Trophoblast cell (in vitro differentiated cells and primary cell): ENCODE data around the gene WASF3.

Source experiments
- DNase-seq, 2 donors: peaks; one replicate each; pipeline ENCODE4 v3.0.0-alpha.2; 2016
- H2AFZ ChIP-seq: 2 replicates; pipeline ENCODE4 v1.6.1; 2013; ENCODE audit warnings: low read length, moderate library complexity, mild to moderate bottlenecking; ENCODE audit not compliant: insufficient read depth, poor library complexity
- H2AK5ac ChIP-seq: 2 replicates; pipeline ENCODE4 v1.6.1; 2013; ENCODE audit warnings: mild to moderate bottlenecking, low read length
- H2BK120ac ChIP-seq: 2 replicates; pipeline ENCODE4 v1.6.1; 2013; ENCODE audit warnings: low read length, mild to moderate bottlenecking, moderate library complexity; ENCODE audit not compliant: insufficient read depth, poor library complexity
- H2BK12ac ChIP-seq: 2 replicates; pipeline ENCODE4 v1.6.1; 2013; ENCODE audit warnings: mild to moderate bottlenecking, low read length, moderate library complexity
- H2BK5ac ChIP-seq: 2 replicates; pipeline ENCODE4 v1.6.1; 2013; ENCODE audit warnings: low read length, low read depth, moderate library complexity, mild to moderate bottlenecking; ENCODE audit not compliant: poor library complexity
- H3K14ac ChIP-seq: 2 replicates; pipeline ENCODE4 v1.6.1; 2013; ENCODE audit warnings: mild to moderate bottlenecking, low read length
- H3K18ac ChIP-seq: 2 replicates; pipeline ENCODE4 v1.6.1; 2013; ENCODE audit warnings: mild to moderate bottlenecking, low read length
- H3K23ac ChIP-seq: 2 replicates; pipeline ENCODE4 v1.6.1; 2013; ENCODE audit warnings: low read length
- H3K27ac ChIP-seq: 2 replicates; pipeline ENCODE4 v1.5.1; 2013; ENCODE audit warnings: low read depth, mild to moderate bottlenecking, inconsistent platforms, low read length, moderate library complexity
- H3K27me3 ChIP-seq: 2 replicates; pipeline ENCODE4 v1.6.1; 2013; ENCODE audit warnings: inconsistent platforms, mild to moderate bottlenecking, low read length, moderate library complexity; ENCODE audit not compliant: insufficient read depth
- H3K36me3 ChIP-seq, 2 experiments: 1 replicate in 1 of 2; 2 replicates in 1 of 2; pipeline ENCODE4 v1.6.1; 2013; ENCODE audit warnings: low read length in 2 of 2, mild to moderate bottlenecking in 2 of 2, moderate library complexity in 1 of 2; ENCODE audit not compliant: insufficient read depth in 2 of 2, control insufficient read depth in 1 of 2
- H3K4ac ChIP-seq: 2 replicates; pipeline ENCODE4 v1.6.1; 2013; ENCODE audit warnings: low read depth, mild to moderate bottlenecking, low read length, moderate library complexity
- H3K4me1 ChIP-seq, 2 experiments: 1 replicate in 1 of 2; 2 replicates in 1 of 2; pipeline ENCODE4 v1.6.1; 2013; ENCODE audit warnings: low read length in 2 of 2, mild to moderate bottlenecking in 2 of 2, moderate library complexity in 1 of 2; ENCODE audit not compliant: insufficient read depth in 2 of 2, control insufficient read depth in 1 of 2
- H3K4me2 ChIP-seq: 2 replicates; pipeline ENCODE4 v1.6.1; 2013; ENCODE audit warnings: inconsistent platforms, mild to moderate bottlenecking, low read length, moderate library complexity
- H3K4me3 ChIP-seq: 2 replicates; pipeline ENCODE4 v1.5.1; 2013; ENCODE audit warnings: mild to moderate bottlenecking, low read depth, low read length, inconsistent platforms
- H3K79me1 ChIP-seq: one replicate; pipeline ENCODE4 v1.6.1; 2013; ENCODE audit warnings: low read length
- H3K79me2 ChIP-seq: 2 replicates; pipeline ENCODE4 v1.6.1; 2013; ENCODE audit warnings: low read length, mild to moderate bottlenecking; ENCODE audit not compliant: control insufficient read depth, insufficient read depth, poor library complexity
- H3K9ac ChIP-seq: 2 replicates; pipeline ENCODE4 v1.6.1; 2013; ENCODE audit warnings: mild to moderate bottlenecking, low read length
- H3K9me3 ChIP-seq: 2 replicates; pipeline ENCODE4 v1.6.1; 2013; ENCODE audit warnings: low read depth, mild to moderate bottlenecking, control low read depth, inconsistent platforms, low read length; ENCODE audit not compliant: insufficient read depth
- H4K12ac ChIP-seq: 2 replicates; pipeline ENCODE4 v1.6.1; 2013; ENCODE audit warnings: low read depth, mild to moderate bottlenecking, low read length, moderate library complexity
- H4K8ac ChIP-seq: 2 replicates; pipeline ENCODE4 v1.6.1; 2013; ENCODE audit warnings: low read depth, mild to moderate bottlenecking, low read length, moderate library complexity
- H4K91ac ChIP-seq: one replicate; pipeline ENCODE4 v1.6.1; 2013; ENCODE audit warnings: low read depth, mild to moderate bottlenecking, low read length, moderate library complexity
- whole genome bisulfite sequencing: extraction: QIAGEN DNeasy Blood & Tissue Kit; methylation state at CpG from one replicate; pipeline ENCODE4 v1.1.7; 2013; ENCODE audit warnings: missing lambda C conversion rate; ENCODE audit not compliant: insufficient read length, insufficient coverage; ENCODE audit errors: extremely low coverage; 5-methylcytosine and 5-hydroxymethylcytosine counted together

WASF3 gene

DNA sequence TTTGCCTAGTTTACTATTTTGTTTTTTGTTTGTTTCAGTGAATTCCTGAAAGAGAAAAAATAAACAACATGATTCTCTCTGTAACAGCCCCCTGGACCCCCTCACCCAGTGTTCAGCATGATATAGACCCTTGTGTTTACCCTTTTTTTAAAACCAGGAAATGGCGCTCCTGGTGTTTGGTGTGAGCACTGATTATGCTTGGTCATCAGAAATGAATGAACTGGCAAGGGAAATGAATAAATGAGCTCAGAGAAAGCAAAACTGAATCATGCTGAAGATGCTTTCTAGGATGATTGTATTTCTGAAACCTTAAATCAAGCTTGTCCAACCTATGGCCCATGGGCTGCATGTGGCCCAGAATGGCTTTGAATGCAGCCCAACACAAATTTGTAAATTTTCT is 22.1 kb downstream of the WASF3 start:
- H4K91ac ChIP-seq: no peak overlapping the region
- H2AK5ac ChIP-seq: no peak overlapping the region
- H2AFZ ChIP-seq: no peak overlapping the region
- no peak overlapping the region for H2BK12ac ChIP-seq
- no peak overlapping the region for H3K18ac ChIP-seq
- H3K9me3 ChIP-seq: no peaks in the 10 kb centered on the region
- H3K9ac ChIP-seq: no peak overlapping the region
- no peak overlapping the region for H3K4me2 ChIP-seq
- H3K4me1 ChIP-seq: no peaks in the 10 kb centered on the region
- no peak overlapping the region for H3K14ac ChIP-seq
- H3K27me3 ChIP-seq: no peaks in the 10 kb centered on the region
- no peak overlapping the region for H2BK120ac ChIP-seq
- H2BK5ac ChIP-seq: no peak overlapping the region
- no peaks in the 10 kb centered on the region for H3K36me3 ChIP-seq
- H4K12ac ChIP-seq: no peak overlapping the region
- no peak overlapping the region for H3K23ac ChIP-seq
- no peak overlapping the region for H3K4me3 ChIP-seq
- H3K79me1 ChIP-seq: no peaks in the 10 kb centered on the region
- no peak overlapping the region for H3K27ac ChIP-seq
- H3K79me2 ChIP-seq: no peaks in the 10 kb centered on the region
- no peak overlapping the region for H4K8ac ChIP-seq
- DNase-seq: no peak
- no peak overlapping the region for H3K4ac ChIP-seq
- no CpG with 5 or more reads among the region's 1 CpG for WGBS

GRCh38 chr13:26583662-26584061 is 26.2 kb downstream of the WASF3 start:
- no peak overlapping the region for H3K27ac ChIP-seq
- H2BK12ac ChIP-seq: no peak overlapping the region
- no peak overlapping the region for H4K91ac ChIP-seq
- no peaks in the 10 kb centered on the region for H3K79me2 ChIP-seq
- no peak overlapping the region for H2AK5ac ChIP-seq
- no CpG with 5 or more reads among the region's 2 CpGs for WGBS
- H2BK5ac ChIP-seq: no peak overlapping the region
- no peaks in the 10 kb centered on the region for H3K79me1 ChIP-seq
- H3K36me3 ChIP-seq: no peaks in the 10 kb centered on the region
- no peak overlapping the region for H3K4ac ChIP-seq
- no peak overlapping the region for H2BK120ac ChIP-seq
- no peak overlapping the region for H3K23ac ChIP-seq
- H3K27me3 ChIP-seq: no peaks in the 10 kb centered on the region
- H3K14ac ChIP-seq: no peak overlapping the region
- H2AFZ ChIP-seq: no peak overlapping the region
- no peak overlapping the region for H3K9ac ChIP-seq
- H3K18ac ChIP-seq: no peak overlapping the region
- H3K4me2 ChIP-seq: no peak overlapping the region
- no peak overlapping the region for H4K12ac ChIP-seq
- H3K9me3 ChIP-seq: no peaks in the 10 kb centered on the region
- H3K4me3 ChIP-seq: no peak overlapping the region
- no peaks in the 10 kb centered on the region for H3K4me1 ChIP-seq
- no peak for DNase-seq
- no peak overlapping the region for H4K8ac ChIP-seq

- Histone ChIP-seq H3K4me2 (no peak overlapping the region), H3K23ac (no peak overlapping the region), H3K9ac (no peak overlapping the region), H4K8ac (no peak overlapping the region), H3K79me1 (no peaks in the 10 kb centered on the region), H2BK120ac (no peak overlapping the region), H3K4me1 (no peaks in the 10 kb centered on the region), H4K91ac (no peak overlapping the region), H3K18ac (no peak overlapping the region), H2BK5ac (no peak overlapping the region), H3K14ac (no peak overlapping the region), H2BK12ac (no peak overlapping the region), H2AFZ (no peak overlapping the region), H3K9me3 (no peaks in the 10 kb centered on the region), H3K4me3 (no peak overlapping the region), H3K36me3 (no peaks in the 10 kb centered on the region), H3K27ac (no peak overlapping the region), H2AK5ac (no peak overlapping the region), H3K79me2 (no peaks in the 10 kb centered on the region), H3K27me3 (no peaks in the 10 kb centered on the region), H3K4ac (no peak overlapping the region), H4K12ac (no peak overlapping the region)
- WGBS: no CpG with 5 or more reads among the region's 2 CpGs
- no peak for DNase-seq
These were observed 27.2 kb downstream of the WASF3 start for GRCh38 chr13:26584713-26585112.

- WGBS: no CpG with 5 or more reads among the region's 1 CpG
- no peak overlapping the region for H2AFZ ChIP-seq
- no peak overlapping the region for H3K23ac ChIP-seq
- no peak overlapping the region for H3K27ac ChIP-seq
- H3K4me3 ChIP-seq: no peak overlapping the region
- no peak overlapping the region for H3K14ac ChIP-seq
- H3K4me1 ChIP-seq: no peaks in the 10 kb centered on the region
- no peak overlapping the region for H3K18ac ChIP-seq
- no peak overlapping the region for H3K4ac ChIP-seq
- H2BK5ac ChIP-seq: no peak overlapping the region
- no peaks in the 10 kb centered on the region for H3K9me3 ChIP-seq
- no peak overlapping the region for H3K9ac ChIP-seq
- H4K91ac ChIP-seq: no peak overlapping the region
- H3K79me2 ChIP-seq: no peaks in the 10 kb centered on the region
- no peak overlapping the region for H4K12ac ChIP-seq
- no peak overlapping the region for H2BK12ac ChIP-seq
- no peak overlapping the region for H2AK5ac ChIP-seq
- H2BK120ac ChIP-seq: no peak overlapping the region
- no peak for DNase-seq
- no peaks in the 10 kb centered on the region for H3K79me1 ChIP-seq
- no peaks in the 10 kb centered on the region for H3K27me3 ChIP-seq
- H3K36me3 ChIP-seq: no peaks in the 10 kb centered on the region
- no peak overlapping the region for H3K4me2 ChIP-seq
- no peak overlapping the region for H4K8ac ChIP-seq
These were observed 27.7 kb downstream of the WASF3 start for GRCh38 chr13:26585136-26585535.

GRCh38 chr13:26587251-26587650 is 29.8 kb downstream of the WASF3 start:
- Histone ChIP-seq H4K8ac (no peak overlapping the region), H3K18ac (no peak overlapping the region), H3K27me3 (no peaks in the 10 kb centered on the region), H3K23ac (no peak overlapping the region), H2BK5ac (no peak overlapping the region), H3K4me2 (no peak overlapping the region), H4K91ac (no peak overlapping the region), H3K4ac (no peak overlapping the region), H2AFZ (no peak overlapping the region), H3K9ac (no peak overlapping the region), H3K14ac (no peak overlapping the region), H3K4me3 (no peak overlapping the region), H3K4me1 (no peaks in the 10 kb centered on the region), H3K79me2 (no peaks in the 10 kb centered on the region), H2BK120ac (no peak overlapping the region), H3K9me3 (no peaks in the 10 kb centered on the region), H2BK12ac (no peak overlapping the region), H2AK5ac (no peak overlapping the region), H3K27ac (no peak overlapping the region), H4K12ac (no peak overlapping the region), H3K79me1 (no peaks in the 10 kb centered on the region), H3K36me3 (no peaks in the 10 kb centered on the region)
- DNase-seq: no peak
